ENCODE results near the gene TANGO2. TPM values are rescaled to one million over a fixed set of nuclear protein-coding genes. Genes with fewer than 3 reads are reported as not detected.

The TANGO2 gene, protein sequence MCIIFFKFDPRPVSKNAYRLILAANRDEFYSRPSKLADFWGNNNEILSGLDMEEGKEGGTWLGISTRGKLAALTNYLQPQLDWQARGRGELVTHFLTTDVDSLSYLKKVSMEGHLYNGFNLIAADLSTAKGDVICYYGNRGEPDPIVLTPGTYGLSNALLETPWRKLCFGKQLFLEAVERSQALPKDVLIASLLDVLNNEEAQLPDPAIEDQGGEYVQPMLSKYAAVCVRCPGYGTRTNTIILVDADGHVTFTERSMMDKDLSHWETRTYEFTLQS
- 44.8 and 51.6 TPM in 2 replicates for total RNA-seq

DNA sequence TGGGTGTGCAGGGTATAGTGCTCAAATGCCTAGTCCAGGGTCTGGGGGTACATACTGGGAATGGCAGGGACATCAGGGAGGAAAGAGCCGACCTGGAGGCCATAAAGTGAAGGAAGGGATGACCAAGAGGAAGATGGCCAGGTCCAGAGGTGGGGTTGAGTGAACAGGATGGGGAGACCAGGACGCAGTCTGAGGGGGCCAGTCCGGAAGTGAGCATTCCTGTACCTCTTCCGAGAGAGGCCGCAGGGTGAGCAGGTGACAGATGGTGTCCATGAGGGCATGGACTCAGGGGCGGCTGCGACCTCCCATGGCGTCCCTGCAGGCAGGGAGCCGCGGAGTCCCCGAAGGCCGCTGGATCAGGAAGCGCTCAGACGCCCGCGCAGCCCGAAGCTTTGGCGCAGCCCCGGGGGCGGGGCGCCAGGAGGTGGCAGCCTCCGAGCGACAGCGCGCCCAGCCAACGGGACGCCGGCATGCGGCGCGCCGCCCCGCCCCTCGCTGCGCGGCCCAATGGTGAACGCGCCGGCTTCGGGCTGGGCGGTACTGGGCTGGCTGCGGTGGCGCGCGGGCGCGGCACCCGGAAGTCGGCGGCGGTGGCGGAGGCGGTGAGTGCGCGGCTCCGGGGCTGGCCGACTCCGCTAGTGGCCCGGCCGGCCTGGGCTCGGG, at the start of gene TANGO2:
TANGO2 (plus strand) TSS at position 578 of the 663 bp plus-strand sequence. CDS start 15,689 bp downstream, outside the sequence.

DNA sequence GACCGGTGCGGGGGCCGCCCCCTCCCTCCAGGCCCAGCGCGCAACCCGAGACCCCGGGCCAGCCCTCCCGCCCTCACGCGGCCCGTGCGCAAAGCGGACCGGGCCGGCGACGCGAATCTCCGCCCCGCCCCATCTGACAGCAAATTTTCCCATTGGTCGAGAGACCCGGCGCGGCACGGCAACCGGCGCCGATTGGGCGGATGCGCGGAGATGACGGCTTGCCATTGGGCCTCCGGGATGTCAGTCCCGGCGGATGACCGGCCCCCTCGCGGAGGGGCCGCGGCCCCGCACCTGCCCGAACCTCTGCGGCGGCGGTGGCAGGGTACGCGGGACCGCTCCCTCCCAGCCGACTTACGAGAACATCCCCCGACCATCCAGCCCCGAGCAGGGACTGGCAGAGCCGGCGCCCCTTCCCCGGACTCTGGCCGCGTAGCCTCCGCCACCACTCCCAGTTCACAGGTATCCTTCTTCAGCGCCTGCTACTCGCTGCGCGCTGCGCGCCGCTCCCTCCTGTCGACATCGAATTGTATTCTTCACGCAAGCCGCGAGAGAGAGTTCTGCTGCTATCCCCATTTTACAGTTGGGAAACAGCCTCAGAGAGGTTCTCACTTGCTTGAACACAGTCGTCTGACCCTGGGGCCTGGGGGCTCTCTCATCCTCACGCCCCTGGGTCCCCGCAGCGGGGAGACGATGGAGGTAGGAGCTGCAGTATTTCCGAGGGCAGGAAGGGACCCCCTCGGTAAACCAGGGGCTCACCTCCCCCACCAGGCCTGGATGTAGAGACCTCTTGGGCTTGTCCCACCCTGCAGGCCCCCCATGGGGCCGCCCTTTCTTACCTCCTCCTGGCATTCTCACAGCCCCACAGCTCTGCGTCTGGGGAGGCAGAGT, 3.9 kb upstream of the TANGO2 start, which contains the start of gene ARVCF:
ARVCF (minus strand) TSS at position 90 of the 888 bp plus-strand sequence. CDS start 26,029 bp downstream, outside the sequence.

DNA sequence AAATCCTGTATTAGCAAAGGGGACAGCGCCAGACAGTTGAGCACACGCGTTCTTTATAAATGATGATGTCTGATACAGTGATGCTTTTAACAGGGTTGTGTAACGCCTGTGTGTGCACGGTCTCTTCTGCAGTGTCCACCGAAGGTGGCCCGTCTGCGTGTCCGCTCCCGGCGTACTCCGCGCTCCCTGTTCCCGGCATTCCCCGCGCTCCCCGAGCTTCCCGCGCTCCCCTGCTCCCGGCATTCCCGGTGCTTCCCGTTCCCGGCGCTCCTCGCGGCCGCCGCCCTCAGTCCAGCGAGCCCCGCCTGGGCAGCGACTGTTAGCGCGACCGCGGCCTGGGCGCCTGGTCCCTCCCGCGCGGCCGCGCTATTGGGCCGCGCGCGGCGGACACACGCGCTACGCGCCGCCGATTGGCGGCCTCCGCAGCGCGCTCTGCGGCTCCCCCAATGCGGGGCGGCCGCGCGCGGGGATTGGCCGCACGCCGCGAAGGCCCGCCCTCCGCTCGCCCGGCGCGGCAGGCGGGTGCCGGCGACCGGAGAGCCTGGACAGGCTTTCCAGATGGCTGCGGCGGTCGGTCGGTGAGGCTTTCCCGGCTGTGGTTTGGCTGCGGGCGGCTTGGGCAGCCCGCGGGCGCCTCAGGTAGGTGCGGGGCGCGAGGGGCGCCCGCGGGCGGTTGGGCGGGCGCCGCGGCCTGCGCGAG, 59.0 kb downstream of the TANGO2 start, which contains the start of gene DGCR8:
DGCR8 (plus strand) TSS at position 497 of the 700 bp plus-strand sequence. CDS start 5,723 bp downstream, outside the sequence.

DNA sequence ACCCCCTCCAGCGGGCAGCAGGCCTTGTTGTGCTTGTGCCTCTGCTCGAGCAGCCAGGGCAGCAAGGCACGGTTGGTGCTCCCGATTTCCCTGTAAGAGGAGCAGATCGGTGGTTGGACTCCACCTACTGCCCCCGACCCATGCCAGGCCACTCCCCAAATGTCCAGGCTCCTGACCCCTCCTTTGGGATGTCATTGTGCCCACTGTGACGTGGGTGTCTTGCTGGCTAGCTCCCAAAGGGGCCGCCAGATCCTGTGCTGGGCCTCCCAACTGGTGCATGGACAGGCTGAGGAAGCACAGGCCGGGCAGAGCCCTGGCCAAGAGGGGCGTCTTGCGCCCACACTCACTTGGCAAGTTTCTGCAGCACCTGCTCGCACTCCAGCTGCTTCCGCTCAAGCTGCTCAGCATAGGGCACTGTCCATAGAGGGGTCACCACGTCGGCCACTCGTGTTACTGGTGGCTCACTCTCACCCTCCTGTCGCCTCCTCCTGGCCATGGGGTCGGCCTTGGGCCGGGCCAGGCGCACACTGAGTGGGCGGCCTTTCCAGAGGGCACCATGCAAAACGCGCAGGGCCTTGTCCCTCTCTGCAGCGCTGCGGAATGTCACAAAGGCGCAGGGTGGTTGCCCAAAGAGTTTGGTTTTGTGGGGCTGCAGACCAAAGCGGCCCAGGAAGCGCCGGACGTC, 94.9 kb downstream of the TANGO2 start, which contains the start of gene RANBP1:
RANBP1 (plus strand) TSS at position 414 of the 685 bp plus-strand sequence; CDS start at position 495, 81 bp downstream.

Small RNAs within 50 kb of the gene (small RNA-seq; reads per million reads assigned to genes)
- 108 reads per million, percentile 99 among the genes with 10 or more reads in this experiment for gene MIR185
- 0.19 reads per million for gene MIR6816
- gene RF00017, result not detected

Other genes with a start within 250 kb of the TANGO2 start
- 4.2 and 6.9 TPM in 2 replicates for gene GNB1L, start 166.2 kb upstream of the TANGO2 start, total RNA-seq
- 24.8 and 29.7 TPM in 2 replicates for gene RTL10, start 166.2 kb upstream of the TANGO2 start, total RNA-seq
- gene COMT, start 79.3 kb upstream of the TANGO2 start, total RNA-seq, result 186 and 298 TPM in 2 replicates
- 67.8 and 124 TPM in 2 replicates for gene TXNRD2, start 79.3 kb upstream of the TANGO2 start, total RNA-seq
- 95.7 and 108 TPM in 2 replicates for gene ARVCF, start 4.3 kb upstream of the TANGO2 start, total RNA-seq
- 36.0 and 36.3 TPM in 2 replicates for gene DGCR8, start 59.1 kb downstream of the TANGO2 start, total RNA-seq
- 187 and 231 TPM in 2 replicates for gene RANBP1, start 95.0 kb downstream of the TANGO2 start, total RNA-seq
- 33.6 and 47.4 TPM in 2 replicates for gene TRMT2A, start 96.1 kb downstream of the TANGO2 start, total RNA-seq
- gene ZDHHC8, start 110.7 kb downstream of the TANGO2 start, total RNA-seq, result 18.9 and 19.7 TPM in 2 replicates
- gene CCDC188, start 129.9 kb downstream of the TANGO2 start, total RNA-seq, result 8.6 and 8.8 TPM in 2 replicates
- 0.65 and 0.76 TPM in 2 replicates for gene RTN4R, start 247.2 kb downstream of the TANGO2 start, total RNA-seq

Measured in vein endothelial cell (primary cell).